Tibial artery (tissue), 4 donors: ENCODE data around the gene CNTNAP2.

Experiments
- DNase-seq, 2 donors: peaks; one replicate each; pipeline ENCODE4 v3.0.0-alpha.2; 2019
- H3K27ac ChIP-seq, 2 donors: fragments of 200-600 bp; sonication (generic) in 1 of 2; 1 replicate in 1 of 2; 2 replicates in 1 of 2; pipeline ENCODE4 v1.5.1; 2018 to 2019; ENCODE audit warnings: mild to moderate bottlenecking in 1 of 2
- H3K27me3 ChIP-seq, 2 donors: fragments of 200-600 bp; sonication (generic) in 1 of 2; one replicate each; pipeline versions ENCODE4 v1.5.1 to v1.6.0; 2016 to 2019
- H3K36me3 ChIP-seq, 3 donors: fragments of 200-600 bp; sonication (generic) in 2 of 3; one replicate each; pipeline ENCODE4 v1.5.1; 2016 to 2019; ENCODE audit warnings: mild to moderate bottlenecking in 2 of 3
- H3K4me1 ChIP-seq, 4 donors: fragments of 200-600 bp; sonication (generic) in 2 of 4; 1 replicate in 3 of 4; 2 replicates in 1 of 4; pipeline ENCODE4 v1.5.1; 2016 to 2019
- H3K4me3 ChIP-seq, 2 donors: fragments of 200-600 bp; sonication (generic) in 1 of 2; 1 replicate in 1 of 2; 2 replicates in 1 of 2; pipeline ENCODE4 v1.5.1; 2018 to 2019; ENCODE audit warnings: mild to moderate bottlenecking in 2 of 2
- H3K9me3 ChIP-seq, 3 donors: fragments of 200-600 bp; sonication (generic) in 1 of 3; one replicate each; pipeline ENCODE4 v1.5.1; 2016 to 2019
- intact Hi-C: fragments of 100-400 bp; cut with DNase I; formaldehyde crosslinking; loops from one replicate; pipeline ENCODE4 v1.15.0; 2023; ENCODE audit warnings: low total_unique reads
- TF ChIP-seq, protein P1 (sequence below), 2 experiments: fragments of 200-600 bp in 1 of 2; fragments of 450-650 bp in 1 of 2; IDR thresholded peaks; one replicate each; pipeline ENCODE4 v1.5.1; 2017 to 2019; ENCODE audit warnings: antibody characterized with exemption in 2 of 2, mild to moderate bottlenecking in 1 of 2, moderate library complexity in 1 of 2

Gene CNTNAP2

GRCh38 chr7:147193476-147193875, 1076.9 kb downstream of the CNTNAP2 start:
- intact Hi-C loops = no loop called here
- no peak overlapping the region for H3K4me3 ChIP-seq
- no peak overlapping the region for H3K27ac ChIP-seq
- no peaks in the 10 kb centered on the region for H3K36me3 ChIP-seq
- no peaks in the 10 kb centered on the region for H3K27me3 ChIP-seq
- TF ChIP-seq, protein P1, sequence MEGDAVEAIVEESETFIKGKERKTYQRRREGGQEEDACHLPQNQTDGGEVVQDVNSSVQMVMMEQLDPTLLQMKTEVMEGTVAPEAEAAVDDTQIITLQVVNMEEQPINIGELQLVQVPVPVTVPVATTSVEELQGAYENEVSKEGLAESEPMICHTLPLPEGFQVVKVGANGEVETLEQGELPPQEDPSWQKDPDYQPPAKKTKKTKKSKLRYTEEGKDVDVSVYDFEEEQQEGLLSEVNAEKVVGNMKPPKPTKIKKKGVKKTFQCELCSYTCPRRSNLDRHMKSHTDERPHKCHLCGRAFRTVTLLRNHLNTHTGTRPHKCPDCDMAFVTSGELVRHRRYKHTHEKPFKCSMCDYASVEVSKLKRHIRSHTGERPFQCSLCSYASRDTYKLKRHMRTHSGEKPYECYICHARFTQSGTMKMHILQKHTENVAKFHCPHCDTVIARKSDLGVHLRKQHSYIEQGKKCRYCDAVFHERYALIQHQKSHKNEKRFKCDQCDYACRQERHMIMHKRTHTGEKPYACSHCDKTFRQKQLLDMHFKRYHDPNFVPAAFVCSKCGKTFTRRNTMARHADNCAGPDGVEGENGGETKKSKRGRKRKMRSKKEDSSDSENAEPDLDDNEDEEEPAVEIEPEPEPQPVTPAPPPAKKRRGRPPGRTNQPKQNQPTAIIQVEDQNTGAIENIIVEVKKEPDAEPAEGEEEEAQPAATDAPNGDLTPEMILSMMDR (IDR thresholded peaks at IDR 0.05) = no peak
- no peak for DNase-seq
- H3K9me3 ChIP-seq = no peaks in the 10 kb centered on the region
- no peaks in the 10 kb centered on the region for H3K4me1 ChIP-seq

DNA sequence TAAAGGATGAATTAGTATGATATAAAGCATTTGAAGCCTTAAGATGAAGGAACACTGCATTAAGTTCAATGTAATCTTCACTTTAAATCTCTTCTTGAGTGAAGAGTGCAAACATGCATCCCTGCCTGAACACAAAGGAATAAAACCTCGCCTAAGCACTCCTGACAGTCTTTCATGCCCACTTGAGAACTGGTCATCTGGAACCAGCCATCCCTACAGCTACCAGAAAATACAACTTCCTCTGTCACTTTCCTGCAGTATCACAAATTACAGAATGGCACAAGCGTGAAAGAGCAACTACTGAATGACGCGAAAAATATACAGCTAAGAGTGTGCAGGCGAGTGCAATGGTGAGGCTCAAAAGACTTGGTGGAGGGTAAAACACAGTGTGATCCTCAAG, 1079.9 kb downstream of the CNTNAP2 start:
- Histone ChIP-seq H3K4me1 (no peaks in the 10 kb centered on the region), H3K27me3 (no peaks in the 10 kb centered on the region), H3K9me3 (no peaks in the 10 kb centered on the region), H3K27ac (no peak overlapping the region), H3K4me3 (no peak overlapping the region), H3K36me3 (no peaks in the 10 kb centered on the region)
- TF ChIP-seq, protein P1 (IDR thresholded peaks at IDR 0.05) = no peak
- intact Hi-C loops = no loop called here
- no peak for DNase-seq

GRCh38 chr7:147197006-147197405, 1080.4 kb downstream of the CNTNAP2 start:
- TF ChIP-seq, protein P1 (IDR thresholded peaks at IDR 0.05) = no peak
- Histone ChIP-seq H3K27me3 (no peaks in the 10 kb centered on the region), H3K4me3 (no peak overlapping the region), H3K4me1 (no peaks in the 10 kb centered on the region), H3K9me3 (no peaks in the 10 kb centered on the region), H3K27ac (no peak overlapping the region), H3K36me3 (no peaks in the 10 kb centered on the region)
- DNase-seq = no peak
- intact Hi-C loops = no loop called here

- no peak for DNase-seq
These were observed 1083.3 kb downstream of the CNTNAP2 start for GRCh38 chr7:147199868-147200267.

GRCh38 chr7:147207988-147208387, 1091.4 kb downstream of the CNTNAP2 start:
- no peaks in the 10 kb centered on the region for H3K9me3 ChIP-seq
- H3K36me3 ChIP-seq = no peaks in the 10 kb centered on the region
- no peak overlapping the region for H3K4me3 ChIP-seq
- DNase-seq = no peak
- TF ChIP-seq, protein P1 (IDR thresholded peaks at IDR 0.05) = no peak
- no peak overlapping the region for H3K27ac ChIP-seq
- intact Hi-C loops = no loop called here
- no peaks in the 10 kb centered on the region for H3K27me3 ChIP-seq
- no peaks in the 10 kb centered on the region for H3K4me1 ChIP-seq

More at GRCh38 chr7:147199868-147200267, 1083.3 kb downstream of the CNTNAP2 start:
- Histone ChIP-seq H3K4me3 (no peak overlapping the region), H3K4me1 (no peaks in the 10 kb centered on the region), H3K9me3 (no peaks in the 10 kb centered on the region), H3K27ac (no peak overlapping the region), H3K27me3 (no peaks in the 10 kb centered on the region), H3K36me3 (no peaks in the 10 kb centered on the region)
- TF ChIP-seq, protein P1 (IDR thresholded peaks at IDR 0.05) = no peak
- intact Hi-C loops = no loop called here

DNA sequence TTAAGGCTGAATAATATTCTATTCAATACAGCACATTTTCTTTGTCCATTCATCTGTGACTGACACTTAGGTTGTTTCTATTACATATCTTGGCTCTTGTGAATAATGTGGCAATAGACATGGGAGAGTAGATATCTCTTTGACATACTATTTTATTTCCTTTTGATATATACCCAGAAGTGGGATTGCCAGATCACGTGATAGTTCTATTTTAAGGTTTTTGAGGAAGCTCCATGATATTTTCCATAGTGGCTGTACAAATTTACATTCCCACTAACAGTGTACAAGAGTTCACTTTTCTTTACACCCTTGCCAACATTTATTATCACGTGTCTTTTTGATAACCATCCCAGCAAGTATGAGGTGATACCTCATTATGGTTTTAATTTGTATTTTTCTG, 1114.7 kb downstream of the CNTNAP2 start:
- Histone ChIP-seq H3K4me3 (no peak overlapping the region), H3K36me3 (no peaks in the 10 kb centered on the region), H3K27ac (no peak overlapping the region), H3K4me1 (no peaks in the 10 kb centered on the region), H3K27me3 (no peaks in the 10 kb centered on the region), H3K9me3 (no peaks in the 10 kb centered on the region)
- TF ChIP-seq, protein P1 (IDR thresholded peaks at IDR 0.05) = no peak
- DNase-seq = no peak
- intact Hi-C loops = no loop called here
